Activated CD4-positive, alpha-beta T cell treated with anti-CD3 and anti-CD28 coated beads, Interleukin-2, amount 10 ng/mL, durations not matched to agents 24 days and 14 days (primary cell): ENCODE data around the gene OPCML. TPM values are rescaled to one million over a fixed set of nuclear protein-coding genes. Genes with fewer than 3 reads are reported as not detected.

Experiments
- DNase-seq: peaks from one replicate; pipeline ENCODE4 v3.0.0; 2022
- H3K27ac Mint-ChIP-seq: one replicate; pipeline ENCODE4 v1.8.0; 2022; ENCODE audit warnings: mild to moderate bottlenecking, mixed read lengths
- H3K27me3 Mint-ChIP-seq: one replicate; pipeline ENCODE4 v1.8.0; 2022; ENCODE audit warnings: mixed read lengths
- H3K36me3 Mint-ChIP-seq: one replicate; pipeline ENCODE4 v1.8.0; 2022; ENCODE audit warnings: low read depth, mild to moderate bottlenecking, mixed read lengths
- H3K4me1 Mint-ChIP-seq: one replicate; pipeline ENCODE4 v1.8.0; 2021; ENCODE audit warnings: mixed read lengths
- H3K4me3 Mint-ChIP-seq: one replicate; pipeline ENCODE4 v1.8.0; 2022; ENCODE audit warnings: mild to moderate bottlenecking, moderate library complexity, mixed read lengths
- H3K9me3 Mint-ChIP-seq: one replicate; pipeline ENCODE4 v1.8.0; 2021; ENCODE audit warnings: mixed read lengths
- intact Hi-C: fragments of 100-400 bp; cut with micrococcal nuclease; formaldehyde crosslinking; loops from one replicate; pipeline ENCODE4 v1.15.1; 2023
- total RNA-seq: library from RNA; stranded (reverse); gene quantifications from 2 replicates; pipeline ENCODE4 v1.2.3, GENCODE V29; 2022

Gene OPCML
- total RNA-seq, 1 donor from 2014 or later = not detected

- Mint-ChIP-seq H3K27ac (no peak overlapping the region), H3K9me3 (no peaks in the 10 kb centered on the region), H3K27me3 (no peaks in the 10 kb centered on the region), H3K4me3 (no peak overlapping the region), H3K4me1 (no peaks in the 10 kb centered on the region), H3K36me3 (no peaks in the 10 kb centered on the region)
- intact Hi-C loops = no loop called here
- no peak for DNase-seq
These were observed 549.3 kb downstream of the OPCML start for GRCh38 chr11:132982772-132983640.

GRCh38 chr11:132981131-132981956 is 551.0 kb downstream of the OPCML start:
- H3K27ac Mint-ChIP-seq = no peak overlapping the region
- DNase-seq = no peak
- no peaks in the 10 kb centered on the region for H3K36me3 Mint-ChIP-seq
- H3K4me1 Mint-ChIP-seq = no peaks in the 10 kb centered on the region
- no peak overlapping the region for H3K4me3 Mint-ChIP-seq
- no peaks in the 10 kb centered on the region for H3K9me3 Mint-ChIP-seq
- intact Hi-C loops = no loop called here
- no peaks in the 10 kb centered on the region for H3K27me3 Mint-ChIP-seq

DNA sequence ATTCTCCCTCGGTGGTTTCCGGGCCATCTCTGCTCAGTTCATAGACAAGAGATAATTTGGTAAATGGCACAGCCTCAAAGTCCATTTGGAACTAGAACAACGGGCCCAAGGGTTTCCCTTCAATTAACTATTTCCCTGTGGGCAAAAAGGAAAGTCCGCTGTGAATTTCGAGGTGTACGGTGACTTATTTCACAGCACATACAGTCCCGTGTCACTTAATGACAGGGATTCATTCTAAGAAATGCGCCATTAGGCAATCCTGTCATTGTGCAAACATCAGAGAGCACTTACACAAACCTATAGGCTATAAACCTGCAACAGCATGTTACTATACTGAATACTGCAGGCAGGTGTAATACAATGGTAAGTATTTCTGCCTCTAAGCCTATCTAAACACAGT is 551.6 kb downstream of the OPCML start:
- intact Hi-C loops = no loop called here

GRCh38 chr11:132977746-132978145 is 554.6 kb downstream of the OPCML start:
- no peak for DNase-seq
- Mint-ChIP-seq H3K4me1 (no peaks in the 10 kb centered on the region), H3K4me3 (no peak overlapping the region), H3K36me3 (no peaks in the 10 kb centered on the region), H3K9me3 (no peaks in the 10 kb centered on the region), H3K27ac (no peak overlapping the region), H3K27me3 (no peaks in the 10 kb centered on the region)
- intact Hi-C loops = no loop called here

More for the DNA sequence above, 551.6 kb downstream of the OPCML start:
- DNase-seq = no peak
- no peaks in the 10 kb centered on the region for H3K9me3 Mint-ChIP-seq
- H3K4me1 Mint-ChIP-seq = no peaks in the 10 kb centered on the region
- H3K4me3 Mint-ChIP-seq = no peak overlapping the region
- H3K27me3 Mint-ChIP-seq = no peaks in the 10 kb centered on the region
- no peaks in the 10 kb centered on the region for H3K36me3 Mint-ChIP-seq
- no peak overlapping the region for H3K27ac Mint-ChIP-seq

GRCh38 chr11:132977241-132977640 is 555.1 kb downstream of the OPCML start:
- no peak overlapping the region for H3K27ac Mint-ChIP-seq
- no peak for DNase-seq
- no peaks in the 10 kb centered on the region for H3K36me3 Mint-ChIP-seq
- no peaks in the 10 kb centered on the region for H3K27me3 Mint-ChIP-seq
- no peaks in the 10 kb centered on the region for H3K9me3 Mint-ChIP-seq
- intact Hi-C loops = no loop called here
- no peaks in the 10 kb centered on the region for H3K4me1 Mint-ChIP-seq
- H3K4me3 Mint-ChIP-seq = no peak overlapping the region

- Mint-ChIP-seq H3K36me3 (no peaks in the 10 kb centered on the region), H3K27me3 (no peaks in the 10 kb centered on the region), H3K4me3 (no peak overlapping the region), H3K9me3 (no peaks in the 10 kb centered on the region), H3K4me1 (no peaks in the 10 kb centered on the region), H3K27ac (no peak overlapping the region)
- intact Hi-C loops = no loop called here
- no peak for DNase-seq
These were observed 556.2 kb downstream of the OPCML start for GRCh38 chr11:132976115-132976514.

DNA sequence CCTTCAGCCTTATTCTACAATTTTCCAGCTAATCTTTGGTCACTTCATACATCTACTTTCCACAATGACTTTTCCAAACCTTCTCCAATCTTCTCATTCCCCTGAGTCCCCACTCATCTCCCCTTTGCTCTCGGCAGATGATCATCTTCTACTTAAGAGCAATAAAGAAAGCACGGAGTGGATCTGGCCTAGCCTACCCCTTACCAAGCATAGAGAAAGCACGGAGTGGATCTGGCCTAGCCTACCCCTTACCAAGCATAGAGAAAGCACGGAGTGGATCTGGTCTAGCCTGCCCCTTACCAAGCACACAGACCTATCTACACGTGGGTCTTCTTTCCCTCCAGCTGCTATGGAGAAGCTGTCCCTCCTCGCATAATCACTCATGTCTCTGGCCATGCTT is 558.6 kb downstream of the OPCML start:
- H3K27me3 Mint-ChIP-seq = no peaks in the 10 kb centered on the region
- no peak overlapping the region for H3K4me3 Mint-ChIP-seq
- DNase-seq = no peak
- intact Hi-C loops = no loop called here
- H3K4me1 Mint-ChIP-seq = no peaks in the 10 kb centered on the region
- H3K27ac Mint-ChIP-seq = no peak overlapping the region
- H3K9me3 Mint-ChIP-seq = no peaks in the 10 kb centered on the region
- no peaks in the 10 kb centered on the region for H3K36me3 Mint-ChIP-seq

DNA sequence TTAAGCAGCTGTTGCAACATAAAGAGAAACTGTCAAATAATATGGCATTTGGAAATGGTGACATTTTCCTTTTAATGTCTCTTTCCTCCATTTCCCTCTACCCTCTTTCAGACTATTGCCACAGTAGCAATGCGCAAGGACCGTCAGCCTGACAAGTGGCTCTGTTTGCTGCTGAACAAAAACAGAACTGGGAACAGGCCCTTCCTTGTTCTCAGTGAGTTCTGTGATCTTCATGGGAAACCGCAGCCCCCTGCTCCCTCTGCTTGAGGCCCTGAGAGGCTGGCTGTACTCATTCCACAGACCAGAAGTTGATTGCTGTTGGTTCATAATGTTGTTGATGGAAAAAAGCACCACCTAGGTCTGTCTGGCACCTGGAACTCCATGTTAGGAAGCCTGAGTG is 559.7 kb downstream of the OPCML start:
- H3K9me3 Mint-ChIP-seq = no peaks in the 10 kb centered on the region
- H3K4me1 Mint-ChIP-seq = no peaks in the 10 kb centered on the region
- no peak for DNase-seq
- H3K27me3 Mint-ChIP-seq = no peaks in the 10 kb centered on the region
- no peak overlapping the region for H3K27ac Mint-ChIP-seq
- no peaks in the 10 kb centered on the region for H3K36me3 Mint-ChIP-seq
- H3K4me3 Mint-ChIP-seq = no peak overlapping the region
- intact Hi-C loops = no loop called here

DNA sequence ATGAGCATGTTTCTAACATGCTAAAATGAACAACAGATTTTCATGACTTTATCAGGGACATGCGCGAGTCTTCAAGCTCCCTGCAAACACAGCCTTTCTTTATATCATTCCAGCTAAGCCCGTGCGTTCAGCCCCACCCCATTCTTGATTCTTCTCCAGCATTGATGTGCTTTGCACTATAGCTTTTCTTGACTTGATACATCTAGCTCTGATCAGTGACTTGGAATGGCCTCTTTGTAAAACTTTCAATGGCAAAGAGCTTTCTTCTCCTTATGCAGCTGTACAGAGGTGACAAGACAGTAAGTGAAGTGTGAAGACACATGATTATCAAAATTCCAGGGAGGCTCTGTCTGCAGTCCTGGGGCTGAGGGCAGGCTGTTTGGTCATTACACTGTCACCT is 561.0 kb downstream of the OPCML start:
- DNase-seq = no peak
- H3K4me1 Mint-ChIP-seq = no peaks in the 10 kb centered on the region
- H3K36me3 Mint-ChIP-seq = no peaks in the 10 kb centered on the region
- H3K27me3 Mint-ChIP-seq = no peaks in the 10 kb centered on the region
- no peaks in the 10 kb centered on the region for H3K9me3 Mint-ChIP-seq
- no peak overlapping the region for H3K27ac Mint-ChIP-seq
- no peak overlapping the region for H3K4me3 Mint-ChIP-seq
- intact Hi-C loops = no loop called here

DNA sequence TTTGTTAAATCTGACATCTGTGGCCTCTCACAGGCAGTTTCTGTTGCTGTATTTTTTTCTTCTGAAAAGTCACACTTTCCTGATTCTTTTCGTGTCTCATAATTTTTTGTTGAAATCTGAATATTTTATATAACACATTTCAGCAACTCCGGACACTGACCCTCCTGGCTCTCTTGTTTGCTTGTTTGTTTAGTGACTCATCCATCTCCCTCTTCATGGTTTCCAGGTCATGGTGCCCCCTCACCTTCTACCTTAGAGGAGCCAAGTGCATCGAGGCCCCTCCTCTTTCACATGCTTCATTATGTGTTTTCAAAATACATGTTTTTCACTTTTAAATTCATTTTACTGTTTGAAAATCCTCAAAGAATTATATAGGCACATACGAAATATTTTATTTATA is 562.4 kb downstream of the OPCML start:
- intact Hi-C loops = no loop called here
- Mint-ChIP-seq H3K27me3 (no peaks in the 10 kb centered on the region), H3K27ac (no peak overlapping the region), H3K36me3 (no peaks in the 10 kb centered on the region), H3K9me3 (no peaks in the 10 kb centered on the region), H3K4me3 (no peak overlapping the region), H3K4me1 (no peaks in the 10 kb centered on the region)
- DNase-seq = no peak

- no peak for DNase-seq
- Mint-ChIP-seq H3K27ac (no peak overlapping the region), H3K36me3 (no peaks in the 10 kb centered on the region), H3K27me3 (no peaks in the 10 kb centered on the region), H3K4me3 (no peak overlapping the region), H3K9me3 (no peaks in the 10 kb centered on the region), H3K4me1 (no peaks in the 10 kb centered on the region)
- intact Hi-C loops = no loop called here
These were observed 570.3 kb downstream of the OPCML start for GRCh38 chr11:132962041-132962440.

GRCh38 chr11:132961453-132961852 is 570.8 kb downstream of the OPCML start:
- no peaks in the 10 kb centered on the region for H3K9me3 Mint-ChIP-seq
- intact Hi-C loops = no loop called here
- no peaks in the 10 kb centered on the region for H3K36me3 Mint-ChIP-seq
- H3K4me3 Mint-ChIP-seq = no peak overlapping the region
- H3K27ac Mint-ChIP-seq = no peak overlapping the region
- no peaks in the 10 kb centered on the region for H3K4me1 Mint-ChIP-seq
- no peaks in the 10 kb centered on the region for H3K27me3 Mint-ChIP-seq
- DNase-seq = no peak

GRCh38 chr11:132960273-132961078 is 571.8 kb downstream of the OPCML start:
- Mint-ChIP-seq H3K9me3 (no peaks in the 10 kb centered on the region), H3K27ac (no peak overlapping the region), H3K4me1 (no peaks in the 10 kb centered on the region), H3K4me3 (no peak overlapping the region), H3K27me3 (no peaks in the 10 kb centered on the region), H3K36me3 (no peaks in the 10 kb centered on the region)
- intact Hi-C loops = no loop called here
- DNase-seq = no peak

DNA sequence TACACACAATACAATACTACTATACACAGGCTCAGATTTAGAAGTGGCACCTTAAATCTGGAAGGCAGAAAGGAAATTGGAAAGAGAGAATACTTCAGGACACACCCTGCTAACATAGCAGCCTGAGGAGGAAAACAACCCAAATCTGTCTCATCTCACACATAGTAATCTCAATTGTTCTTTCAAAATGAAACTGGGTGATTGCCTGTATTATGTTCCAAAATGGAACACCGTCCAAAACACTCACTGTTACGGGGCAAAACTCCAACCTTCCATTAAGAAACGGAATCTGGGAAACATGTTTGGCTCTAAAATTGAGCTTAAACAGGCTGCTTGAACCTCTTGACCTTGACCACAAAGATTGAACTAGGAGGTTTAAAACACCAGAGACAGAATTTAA is 572.6 kb downstream of the OPCML start:
- H3K4me3 Mint-ChIP-seq = no peak overlapping the region

More for the DNA sequence above, 572.6 kb downstream of the OPCML start:
- DNase-seq = no peak
- no peaks in the 10 kb centered on the region for H3K36me3 Mint-ChIP-seq
- intact Hi-C loops = no loop called here
- H3K9me3 Mint-ChIP-seq = peaks cover under 1% of the 10 kb centered on the region
- H3K4me1 Mint-ChIP-seq = no peaks in the 10 kb centered on the region
- H3K27me3 Mint-ChIP-seq = no peaks in the 10 kb centered on the region
- no peak overlapping the region for H3K27ac Mint-ChIP-seq
